ENCODE measurements around the gene KRT73. TPM values are rescaled to one million over a fixed set of nuclear protein-coding genes. Genes with fewer than 3 reads are reported as not detected.

KRT73 gene
- total RNA-seq: not detected
- long read RNA-seq: 0 reads

- DNase-seq (ENCODE audit: low spot score): no peak
- intact Hi-C loops (cut with DNase I): no loop called here
Observed at GRCh38 chr12:52618216-52618615, at the start of gene KRT73. Gene KRT73, minus strand, starts transcription at chr12:52618559. Its CDS starts 35 bp downstream, at chr12:52618524.

- intact Hi-C loops (cut with DNase I): no loop called here
- DNase-seq (ENCODE audit: low spot score): no peak
Observed at GRCh38 chr12:52667931-52668330, 49.6 kb upstream of the KRT73 start.

GRCh38 chr12:52667509-52667908 lies 49.1 kb upstream of the KRT73 start:
- intact Hi-C loops (cut with DNase I): no loop called here
- DNase-seq (ENCODE audit: low spot score): no peak

- no peak for DNase-seq (ENCODE audit: low spot score)
- intact Hi-C loops (cut with DNase I): no loop called here
Observed at GRCh38 chr12:52666471-52666870, 48.1 kb upstream of the KRT73 start.

- intact Hi-C loops (cut with DNase I): no loop called here
- DNase-seq (ENCODE audit: low spot score): no peak
Observed at GRCh38 chr12:52663420-52663819, 45.1 kb upstream of the KRT73 start.

- no peak for DNase-seq (ENCODE audit: low spot score)
- intact Hi-C loops (cut with DNase I): no loop called here
Observed at GRCh38 chr12:52662918-52663229, 44.5 kb upstream of the KRT73 start.

GRCh38 chr12:52662093-52662917 lies 43.9 kb upstream of the KRT73 start:
- intact Hi-C loops (cut with DNase I): no loop called here
- no peak for DNase-seq (ENCODE audit: low spot score)

GRCh38 chr12:52661668-52662067 lies 43.3 kb upstream of the KRT73 start:
- no peak for DNase-seq (ENCODE audit: low spot score)
- intact Hi-C loops (cut with DNase I): no loop called here

GRCh38 chr12:52660934-52661499 lies 42.7 kb upstream of the KRT73 start:
- intact Hi-C loops (cut with DNase I): no loop called here
- DNase-seq (ENCODE audit: low spot score): no peak

GRCh38 chr12:52659951-52660350 lies 41.6 kb upstream of the KRT73 start:
- intact Hi-C loops (cut with DNase I): no loop called here
- no peak for DNase-seq (ENCODE audit: low spot score)

GRCh38 chr12:52659395-52659794 lies 41.0 kb upstream of the KRT73 start:
- no peak for DNase-seq (ENCODE audit: low spot score)
- intact Hi-C loops (cut with DNase I): no loop called here

- intact Hi-C loops (cut with DNase I): no loop called here
- DNase-seq (ENCODE audit: low spot score): no peak
Observed at GRCh38 chr12:52658196-52658595, 39.8 kb upstream of the KRT73 start.

- no peak for DNase-seq (ENCODE audit: low spot score)
- intact Hi-C loops (cut with DNase I): no loop called here
Observed at GRCh38 chr12:52657250-52657902, 39.0 kb upstream of the KRT73 start.

- DNase-seq (ENCODE audit: low spot score): no peak
- intact Hi-C loops (cut with DNase I): no loop called here
Observed at GRCh38 chr12:52656616-52657015, 38.3 kb upstream of the KRT73 start.

GRCh38 chr12:52655720-52656124 lies 37.4 kb upstream of the KRT73 start:
- DNase-seq (ENCODE audit: low spot score): no peak

GRCh38 chr12:52655251-52655650 lies 36.9 kb upstream of the KRT73 start:
- DNase-seq (ENCODE audit: low spot score): no peak
- intact Hi-C loops (cut with DNase I): no loop called here

More at GRCh38 chr12:52655720-52656124, 37.4 kb upstream of the KRT73 start:
- intact Hi-C loops (cut with DNase I): no loop called here

GRCh38 chr12:52651726-52652261 lies 33.4 kb upstream of the KRT73 start, which contains the start of gene KRT2:
Gene KRT2, minus strand, starts transcription at chr12:52652211. Its CDS starts 69 bp downstream, at chr12:52652142.
- intact Hi-C loops (cut with DNase I): no loop called here
- no peak for DNase-seq (ENCODE audit: low spot score)

- no peak for DNase-seq (ENCODE audit: low spot score)
- intact Hi-C loops (cut with DNase I): no loop called here
Observed at GRCh38 chr12:52650520-52651081, 32.2 kb upstream of the KRT73 start.

- intact Hi-C loops (cut with DNase I): no loop called here
- no peak for DNase-seq (ENCODE audit: low spot score)
Observed at GRCh38 chr12:52649066-52649465, 30.7 kb upstream of the KRT73 start.

- no peak for DNase-seq (ENCODE audit: low spot score)
- intact Hi-C loops (cut with DNase I): no loop called here
Observed at GRCh38 chr12:52648012-52648550, 29.7 kb upstream of the KRT73 start.
